OCI-LY7 (cell line): ENCODE measurements around the gene PSMG1. TPM values are rescaled to one million over a fixed set of nuclear protein-coding genes. Genes with fewer than 3 reads are reported as not detected.

Source experiments
- BruUV-seq: library from RNA; stranded (reverse); fragments of 400-500 nt; replicated peaks from 2 replicates; lab custom pipeline; 2021; lab: Mats Ljungman, UMichigan
- CTCF ChIA-PET: fragments of 300-600 bp; sonication (Branson Sonifier 250); formaldehyde crosslinking; loops from one replicate; lab custom pipeline; 2022; ENCODE audit warnings: antibody characterized with exemption; ENCODE audit not compliant: unreplicated experiment; lab: Charles Lee
- POLR2A ChIA-PET: fragments of 300-600 bp; sonication (Branson Sonifier 250); formaldehyde crosslinking; loops from one replicate; lab custom pipeline; 2022; ENCODE audit warnings: antibody characterized with exemption; lab: Charles Lee
- DNase-seq: peaks from one replicate; pipeline ENCODE4 v3.0.0-alpha.2; 2015; ENCODE audit warnings: low spot score
- H2AFZ ChIP-seq: fragments of 200-600 bp; sonication (generic), shearing (Covaris generic); 2 replicates; pipeline ENCODE4 v1.6.1; 2014; ENCODE audit warnings: mild to moderate bottlenecking, antibody characterized with exemption, low read length, moderate library complexity
- H3K27ac ChIP-seq: fragments of 200-600 bp; sonication (generic); 2 replicates; pipeline ENCODE4 v1.5.1; 2014; ENCODE audit warnings: mixed run types, low read depth, mild to moderate bottlenecking, moderate library complexity, low read length, inconsistent platforms; ENCODE audit not compliant: poor library complexity, severe bottlenecking
- H3K36me3 ChIP-seq: fragments of 200-600 bp; sonication (generic); 2 replicates; pipeline ENCODE4 v1.6.1; 2014; ENCODE audit warnings: mild to moderate bottlenecking, antibody characterized with exemption, low read length, moderate library complexity, mixed read lengths; ENCODE audit not compliant: insufficient read depth
- H3K4me1 ChIP-seq: fragments of 200-600 bp; sonication (generic); 2 replicates; pipeline ENCODE4 v1.5.1; 2014; ENCODE audit warnings: mild to moderate bottlenecking, low read length; ENCODE audit not compliant: insufficient read depth, poor library complexity, severe bottlenecking
- H3K4me2 ChIP-seq: fragments of 200-600 bp; sonication (generic); 2 replicates; pipeline ENCODE4 v1.6.1; 2014; ENCODE audit warnings: mild to moderate bottlenecking, low read length
- H3K4me3 ChIP-seq: fragments of 200-600 bp; sonication (generic); 2 replicates; pipeline ENCODE4 v1.5.1; 2014; ENCODE audit warnings: mild to moderate bottlenecking, low read depth, low read length; ENCODE audit not compliant: poor library complexity, severe bottlenecking
- H3K79me2 ChIP-seq: fragments of 200-600 bp; sonication (generic); 2 replicates; pipeline ENCODE4 v1.6.1; 2016; ENCODE audit warnings: low read depth, mild to moderate bottlenecking, low read length, moderate library complexity, mixed read lengths; ENCODE audit not compliant: insufficient read depth
- H3K9me2 ChIP-seq: fragments of 200-600 bp; sonication (generic); 2 replicates; pipeline ENCODE4 v1.6.1; 2016; ENCODE audit warnings: mild to moderate bottlenecking, low read length, mixed read lengths; ENCODE audit not compliant: insufficient read depth
- H3K9me3 ChIP-seq: fragments of 200-600 bp; sonication (generic); 2 replicates; pipeline ENCODE4 v1.6.1; 2014; ENCODE audit warnings: mild to moderate bottlenecking, mixed run types, low read length, mixed read lengths
- H4K20me1 ChIP-seq: fragments of 200-600 bp; sonication (generic); 2 replicates; pipeline ENCODE4 v1.6.1; 2014; ENCODE audit warnings: mild to moderate bottlenecking, antibody characterized with exemption, low read length, moderate library complexity, mixed read lengths; ENCODE audit not compliant: insufficient read depth
- CTCF ChIP-seq: fragments of 200-600 bp; sonication (generic); conservative IDR thresholded peaks from 2 replicates; pipeline ENCODE4 v1.5.1; 2014; ENCODE audit warnings: mild to moderate bottlenecking, antibody characterized with exemption, low read length, moderate library complexity, mixed read lengths
- EZH2phosphoT487 ChIP-seq: fragments of 200-600 bp; sonication (generic); IDR thresholded peaks from 2 replicates; pipeline ENCODE4 v1.6.1; 2018; ENCODE audit warnings: low read depth, borderline replicate concordance, mild to moderate bottlenecking, mixed run types, antibody characterized with exemption, low read length, moderate library complexity, mixed read lengths
- intact Hi-C: fragments of 100-400 bp; cut with micrococcal nuclease; formaldehyde crosslinking; loops from one replicate; pipeline ENCODE4 v1.10.0; 2022; ENCODE audit not compliant: unreplicated experiment
- total RNA-seq, 2 experiments: library from RNA; depleted of rRNA in 1 of 2; stranded (reverse); fragments of >200 nt in 1 of 2; shearing (Covaris generic) in 1 of 2; gene quantifications; 2 replicates each; pipeline ENCODE4 v1.2.3, GENCODE V29; 2014 to 2022

The PSMG1 gene
- total RNA-seq, 2 experiments from 2014 or later = 87.2 to 123 TPM

- Histone ChIP-seq H3K4me1 (no peaks in the 10 kb centered on the region), H3K9me2 (no peaks in the 10 kb centered on the region), H4K20me1 (no peaks in the 10 kb centered on the region), H3K4me2 (no peak overlapping the region), H3K9me3 (peaks cover 2% of the 10 kb centered on the region; the same call in 1 of the 2 replicates), H3K27ac (no peak overlapping the region), H3K4me3 (no peak overlapping the region), H3K36me3 (no peaks in the 10 kb centered on the region), H2AFZ (no peak overlapping the region), H3K79me2 (no peaks in the 10 kb centered on the region)
- TF ChIP-seq EZH2phosphoT487 (no peak), CTCF (no peak)
- POLR2A ChIA-PET = no interaction called here
- no TSS peak for BruUV-seq
- CTCF ChIA-PET = no interaction called here
- intact Hi-C loops = no loop called here
- DNase-seq = no peak
These were observed 33.4 kb downstream of the PSMG1 start for GRCh38 chr21:39149882-39150281.

- DNase-seq = no peak
- ChIA-PET CTCF (no interaction called here), POLR2A (no interaction called here)
- intact Hi-C loops = no loop called here
- H2AFZ ChIP-seq = no peak overlapping the region
- no peak overlapping the region for H3K4me3 ChIP-seq
- H3K79me2 ChIP-seq = no peaks in the 10 kb centered on the region
- H3K9me2 ChIP-seq = no peaks in the 10 kb centered on the region
- no peaks in the 10 kb centered on the region for H3K4me1 ChIP-seq
- H3K27ac ChIP-seq = no peak overlapping the region
- H3K9me3 ChIP-seq = peaks cover 11% of the 10 kb centered on the region; the same call in 1 of the 2 replicates
- TF ChIP-seq EZH2phosphoT487 = no peak
- TF ChIP-seq CTCF = no peak
- H3K36me3 ChIP-seq = no peaks in the 10 kb centered on the region; the same call in 1 of the 2 replicates
- no peaks in the 10 kb centered on the region for H4K20me1 ChIP-seq
- H3K4me2 ChIP-seq = no peak overlapping the region
- BruUV-seq = no TSS peak
These were observed 34.3 kb downstream of the PSMG1 start for GRCh38 chr21:39148975-39149374.

GRCh38 chr21:39144191-39144590 lies 39.1 kb downstream of the PSMG1 start:
- TF ChIP-seq CTCF (no peak), EZH2phosphoT487 (no peak)

More at GRCh38 chr21:39144191-39144590, 39.1 kb downstream of the PSMG1 start:
- ChIA-PET POLR2A (no interaction called here), CTCF (no interaction called here)
- Histone ChIP-seq H4K20me1 (no peaks in the 10 kb centered on the region), H3K4me1 (no peaks in the 10 kb centered on the region), H3K9me3 (peaks cover 13% of the 10 kb centered on the region; the same call in 1 of the 2 replicates), H3K79me2 (no peaks in the 10 kb centered on the region), H2AFZ (peak overlapping the region; percentile 80), H3K27ac (no peak overlapping the region), H3K36me3 (no peaks in the 10 kb centered on the region; the same call in 1 of the 2 replicates), H3K4me2 (no peak overlapping the region), H3K9me2 (no peaks in the 10 kb centered on the region), H3K4me3 (no peak overlapping the region)
- intact Hi-C loops = no loop called here
- no TSS peak for BruUV-seq
- DNase-seq = peak; percentile 36
